Renal cortical epithelial cell (primary cell): ENCODE data around the gene LGI2. TPM values are rescaled to one million over a fixed set of nuclear protein-coding genes. Genes with fewer than 3 reads are reported as not detected.

Source experiments
- DNase-seq: peaks from one replicate; pipeline ENCODE4 v3.0.0-alpha.2; 2011; ENCODE audit warnings: low read depth
- total RNA-seq: library from RNA; depleted of rRNA; stranded (reverse); fragments of >200 nt; gene quantifications from 2 replicates; pipeline ENCODE4 v1.2.3, GENCODE V29; 2014

LGI2 gene
- total RNA-seq, 1 donor from 2014 or later = 2.4 TPM

- no peak for DNase-seq
These were observed 64.7 kb downstream of the LGI2 start for GRCh38 chr4:24966076-24966475.

- no peak for DNase-seq
These were observed 65.1 kb downstream of the LGI2 start for GRCh38 chr4:24965627-24966026.

- DNase-seq = no peak
These were observed 67.5 kb downstream of the LGI2 start for GRCh38 chr4:24963277-24963676.

GRCh38 chr4:24957886-24958285, 72.9 kb downstream of the LGI2 start:
- DNase-seq = no peak

GRCh38 chr4:24956763-24957162, 74.0 kb downstream of the LGI2 start:
- no peak for DNase-seq

- no peak for DNase-seq
These were observed 74.7 kb downstream of the LGI2 start for GRCh38 chr4:24956091-24956490.

- no peak for DNase-seq
These were observed 78.1 kb downstream of the LGI2 start for GRCh38 chr4:24952667-24953066.

GRCh38 chr4:24949970-24950369, 80.8 kb downstream of the LGI2 start:
- DNase-seq = peak; percentile 57

Other genes with a start within 250 kb of the LGI2 start
- 1.9 and 21.1 TPM in 2 replicates for gene SOD3, start 235.4 kb downstream of the LGI2 start, total RNA-seq
- gene CCDC149, start 117.9 kb downstream of the LGI2 start, total RNA-seq = 4.7 and 12.5 TPM in 2 replicates
- 6.9 and 11.8 TPM in 2 replicates for gene SEPSECS, start 129.5 kb upstream of the LGI2 start, total RNA-seq
- 24.2 and 44.8 TPM in 2 replicates for gene PI4K2B, start 203.1 kb upstream of the LGI2 start, total RNA-seq